Mesenchymal stem cell (in vitro differentiated cells and primary cell): ENCODE results near the gene CYTH1.

Source experiments
- DNase-seq: peaks from one replicate; pipeline ENCODE4 v3.0.0-alpha.2; 2013
- H2AFZ ChIP-seq: one replicate; pipeline ENCODE4 v1.6.1; 2013; ENCODE audit warnings: low read depth, mild to moderate bottlenecking, control low read depth, inconsistent platforms, low read length, moderate library complexity
- H2AK5ac ChIP-seq: 2 replicates; pipeline ENCODE4 v1.6.1; 2013; ENCODE audit warnings: low read length, moderate library complexity, mild to moderate bottlenecking, inconsistent platforms; ENCODE audit not compliant: severe bottlenecking
- H2BK120ac ChIP-seq: one replicate; pipeline ENCODE4 v1.6.1; 2013; ENCODE audit warnings: low read depth, mild to moderate bottlenecking, inconsistent platforms, low read length, moderate library complexity
- H2BK12ac ChIP-seq, 2 experiments: one replicate each; pipeline ENCODE4 v1.6.1; 2013; ENCODE audit warnings: inconsistent platforms in 2 of 2, low read length in 2 of 2, mild to moderate bottlenecking in 2 of 2, moderate library complexity in 2 of 2, control low read depth in 1 of 2
- H2BK15ac ChIP-seq: one replicate; pipeline ENCODE4 v1.6.1; 2013; ENCODE audit warnings: mild to moderate bottlenecking, low read depth, inconsistent platforms; ENCODE audit not compliant: poor library complexity, severe bottlenecking
- H2BK5ac ChIP-seq: 2 replicates; pipeline ENCODE4 v1.6.1; 2013; ENCODE audit warnings: low read depth, mild to moderate bottlenecking, low read length, control low read depth, inconsistent platforms; ENCODE audit not compliant: poor library complexity, severe bottlenecking
- H3K14ac ChIP-seq, 2 experiments: one replicate each; pipeline ENCODE4 v1.6.1; 2013; ENCODE audit warnings: inconsistent platforms in 2 of 2, low read length in 2 of 2, control low read depth in 1 of 2, mild to moderate bottlenecking in 1 of 2, moderate library complexity in 1 of 2
- H3K18ac ChIP-seq, 2 experiments: one replicate each; pipeline ENCODE4 v1.6.1; 2013; ENCODE audit warnings: inconsistent platforms in 2 of 2, low read length in 2 of 2, control low read depth in 1 of 2, low read depth in 1 of 2, mild to moderate bottlenecking in 1 of 2
- H3K23ac ChIP-seq, 2 experiments: one replicate each; pipeline ENCODE4 v1.6.1; 2013; ENCODE audit warnings: inconsistent platforms in 2 of 2, low read length in 2 of 2, mild to moderate bottlenecking in 2 of 2, moderate library complexity in 2 of 2, control low read depth in 1 of 2
- H3K27ac ChIP-seq: 2 replicates; pipeline ENCODE4 v1.5.1; 2013; ENCODE audit warnings: mild to moderate bottlenecking, moderate library complexity, low read length, control low read depth, inconsistent platforms; ENCODE audit not compliant: poor library complexity, severe bottlenecking
- H3K27me3 ChIP-seq, 2 experiments: 2 replicates each; pipeline versions ENCODE4 v1.6.1 to v1.7.0; 2013; ENCODE audit warnings: low read length in 2 of 2, mild to moderate bottlenecking in 2 of 2, moderate library complexity in 2 of 2, control low read depth in 1 of 2, inconsistent platforms in 1 of 2; ENCODE audit not compliant: control insufficient read depth in 1 of 2, insufficient read depth in 1 of 2
- H3K36me3 ChIP-seq, 2 experiments: 2 replicates each; pipeline versions ENCODE4 v1.6.1 to v1.7.0; 2013; ENCODE audit warnings: low read length in 2 of 2, control low read depth in 1 of 2, inconsistent platforms in 1 of 2, low read depth in 1 of 2, mild to moderate bottlenecking in 1 of 2; ENCODE audit not compliant: insufficient read depth in 2 of 2, control insufficient read depth in 1 of 2
- H3K4ac ChIP-seq, 2 experiments: one replicate each; pipeline ENCODE4 v1.6.1; 2013; ENCODE audit warnings: inconsistent platforms in 2 of 2, low read length in 2 of 2, mild to moderate bottlenecking in 2 of 2, moderate library complexity in 2 of 2, control low read depth in 1 of 2, low read depth in 1 of 2
- H3K4me1 ChIP-seq: 2 replicates; pipeline ENCODE4 v1.6.1; 2013; ENCODE audit warnings: low read depth, low read length, control low read depth; ENCODE audit not compliant: control insufficient read depth, insufficient read depth
- H3K4me2 ChIP-seq: 2 replicates; pipeline ENCODE4 v1.6.1; 2013; ENCODE audit warnings: low read length, mild to moderate bottlenecking, inconsistent platforms; ENCODE audit not compliant: poor library complexity, severe bottlenecking
- H3K4me3 ChIP-seq, 2 experiments: 2 replicates each; pipeline versions ENCODE4 v1.5.1 to v1.7.0; 2013; ENCODE audit warnings: low read length in 2 of 2, mild to moderate bottlenecking in 2 of 2, control low read depth in 1 of 2, low read depth in 1 of 2; ENCODE audit not compliant: insufficient read depth in 1 of 2
- H3K79me1 ChIP-seq: replicated peaks from 2 replicates; pipeline ENCODE4 v1.6.1; 2013; ENCODE audit warnings: mild to moderate bottlenecking, control low read depth, low read length, inconsistent platforms; ENCODE audit not compliant: poor library complexity, severe bottlenecking
- H3K9ac ChIP-seq: 2 replicates; pipeline ENCODE4 v1.7.0; 2013; ENCODE audit warnings: mild to moderate bottlenecking, low read length, moderate library complexity
- H3K9me3 ChIP-seq: 2 replicates; pipeline ENCODE4 v1.7.0; 2013; ENCODE audit warnings: mild to moderate bottlenecking, low read length; ENCODE audit not compliant: control insufficient read depth
- H4K8ac ChIP-seq: one replicate; pipeline ENCODE4 v1.6.1; 2013; ENCODE audit warnings: inconsistent platforms, mild to moderate bottlenecking, low read length, moderate library complexity
- H4K91ac ChIP-seq: one replicate; pipeline ENCODE4 v1.6.1; 2013; ENCODE audit warnings: mild to moderate bottlenecking, low read length, inconsistent platforms
- WGBS: methylation state at CpG from one replicate; pipeline ENCODE4 v1.1.7; 2013; ENCODE audit warnings: mixed read lengths; 5-methylcytosine and 5-hydroxymethylcytosine counted together

Gene CYTH1

GRCh38 chr17:78664476-78665386, 117.3 kb downstream of the CYTH1 start:
- no peak overlapping the region for H2BK15ac ChIP-seq
- H4K91ac ChIP-seq, result peak overlapping the region; percentile 11
- no peak overlapping the region for H3K4me3 ChIP-seq
- no peak overlapping the region for H3K18ac ChIP-seq
- WGBS, result 90% methylated on average over 24 of the region's 24 CpGs
- H3K4ac ChIP-seq, result peak overlapping the region in 1 of 2 experiments; percentile 13
- no peak overlapping the region for H3K9ac ChIP-seq
- H2AK5ac ChIP-seq, result peak overlapping the region; percentile 85
- H4K8ac ChIP-seq, result no peak overlapping the region
- peak; percentile 30 for DNase-seq
- H3K9me3 ChIP-seq, result no peaks in the 10 kb centered on the region
- H3K79me1 ChIP-seq, result no peaks in the 10 kb centered on the region
- H2BK12ac ChIP-seq, result no peak overlapping the region
- H2AFZ ChIP-seq, result no peak overlapping the region
- H3K27ac ChIP-seq, result no peak overlapping the region
- no peak overlapping the region for H2BK120ac ChIP-seq
- H2BK5ac ChIP-seq, result no peak overlapping the region
- peaks cover 0 to 5% of the 10 kb centered on the region in 2 experiments for H3K27me3 ChIP-seq
- peaks cover 0 to 5% of the 10 kb centered on the region in 2 experiments for H3K36me3 ChIP-seq
- H3K23ac ChIP-seq, result no peak overlapping the region
- no peak overlapping the region for H3K4me2 ChIP-seq
- peaks cover 14% of the 10 kb centered on the region for H3K4me1 ChIP-seq
- no peak overlapping the region for H3K14ac ChIP-seq

- Histone ChIP-seq H3K9ac (no peak overlapping the region), H3K27ac (peak overlapping the region; percentile 73), H3K4ac (no peak overlapping the region), H3K4me3 (no peak overlapping the region), H3K9me3 (no peaks in the 10 kb centered on the region), H4K8ac (no peak overlapping the region), H3K4me2 (no peak overlapping the region), H2AFZ (no peak overlapping the region), H2BK12ac (no peak overlapping the region), H3K23ac (no peak overlapping the region), H3K36me3 (no peaks in the 10 kb centered on the region), H2BK120ac (no peak overlapping the region), H3K27me3 (peaks cover 0 to 12% of the 10 kb centered on the region in 2 experiments), H2AK5ac (peak overlapping the region; percentile 97), H2BK15ac (no peak overlapping the region), H2BK5ac (peak overlapping the region; percentile 46), H3K79me1 (no peaks in the 10 kb centered on the region), H4K91ac (no peak overlapping the region), H3K4me1 (peaks cover 20% of the 10 kb centered on the region), H3K18ac (no peak overlapping the region), H3K14ac (no peak overlapping the region)
- DNase-seq, result no peak
- 91% methylated on average over 17 of the region's 17 CpGs for WGBS
Measured at GRCh38 chr17:78661093-78661770, 120.8 kb downstream of the CYTH1 start.

- Histone ChIP-seq H3K27ac (no peak overlapping the region), H3K4me2 (no peak overlapping the region), H3K23ac (no peak overlapping the region), H2AK5ac (peak overlapping the region; percentile 26), H3K79me1 (no peaks in the 10 kb centered on the region), H2BK5ac (no peak overlapping the region), H4K91ac (no peak overlapping the region), H3K27me3 (peaks cover 0 to 20% of the 10 kb centered on the region in 2 experiments), H3K36me3 (no peaks in the 10 kb centered on the region), H3K4me1 (peaks cover 15% of the 10 kb centered on the region), H3K9me3 (no peaks in the 10 kb centered on the region), H3K4ac (no peak overlapping the region), H3K9ac (no peak overlapping the region), H2BK15ac (no peak overlapping the region), H2BK12ac (no peak overlapping the region), H2BK120ac (no peak overlapping the region), H2AFZ (no peak overlapping the region), H3K4me3 (no peak overlapping the region), H3K18ac (no peak overlapping the region), H3K14ac (peak overlapping the region in 1 of 2 experiments; percentile 53), H4K8ac (no peak overlapping the region)
- no peak for DNase-seq
- 95% methylated on average over 12 of the region's 12 CpGs for WGBS
Measured at GRCh38 chr17:78659546-78659945, 122.5 kb downstream of the CYTH1 start.

- Histone ChIP-seq H3K27me3 (peaks cover 0 to 20% of the 10 kb centered on the region in 2 experiments), H2AFZ (no peak overlapping the region), H2BK120ac (no peak overlapping the region), H2AK5ac (peak overlapping the region; percentile 68), H3K14ac (peak overlapping the region in 1 of 2 experiments; percentile 3), H3K9me3 (no peaks in the 10 kb centered on the region), H3K9ac (no peak overlapping the region), H2BK5ac (no peak overlapping the region), H3K27ac (peak overlapping the region; percentile 43), H4K8ac (no peak overlapping the region), H4K91ac (peak overlapping the region; percentile 35), H3K4me1 (peaks cover 15% of the 10 kb centered on the region), H2BK12ac (no peak overlapping the region), H3K4me3 (no peak overlapping the region), H3K79me1 (no peaks in the 10 kb centered on the region), H3K23ac (no peak overlapping the region), H2BK15ac (no peak overlapping the region), H3K36me3 (no peaks in the 10 kb centered on the region), H3K18ac (no peak overlapping the region), H3K4ac (no peak overlapping the region), H3K4me2 (no peak overlapping the region)
- DNase-seq, result no peak
- 94% methylated on average over 18 of the region's 18 CpGs for WGBS
Measured at GRCh38 chr17:78658281-78658785, 123.7 kb downstream of the CYTH1 start.
